NCI-H146 treated with DMSO at 0.1 percent for 48 hours (cell line): ENCODE measurements around the gene NSUN2.
"Not testable (repeated sequence)": the region's sequence is repeated elsewhere in the genome, so short reads cannot be mapped to it uniquely, and the experiment has no call there.

ENCODE experiments used
- DNase-seq: peaks from one replicate; lab custom pipeline; 2025; ENCODE audit not compliant: unreplicated experiment; lab: John Stamatoyannopoulos, UW

NSUN2 gene

GRCh38 chr5:6645571-6646362 is 12.9 kb upstream of the NSUN2 start:
- not testable (repeated sequence) for DNase-seq

DNA sequence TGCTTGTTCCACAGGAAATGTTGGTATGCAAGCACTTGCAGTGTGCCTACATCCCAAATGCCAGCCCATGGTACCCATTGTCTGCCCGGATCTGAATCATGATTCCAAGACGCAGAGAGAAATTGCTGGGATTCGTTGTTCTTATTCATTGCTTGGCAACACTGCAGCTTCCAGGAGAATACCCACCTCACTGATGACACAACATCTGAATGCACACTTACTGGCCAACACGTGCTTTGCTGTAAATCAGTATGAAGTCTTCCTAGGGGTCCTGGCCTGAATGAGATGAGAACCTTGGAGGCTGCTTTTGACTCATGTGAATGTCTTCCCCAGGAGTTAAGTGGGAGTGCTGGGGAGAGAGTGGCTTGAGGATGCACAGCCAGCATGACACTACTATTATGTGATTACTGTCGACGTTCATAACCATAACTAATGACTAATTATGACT is 12.0 kb upstream of the NSUN2 start:
- no peak for DNase-seq

DNA sequence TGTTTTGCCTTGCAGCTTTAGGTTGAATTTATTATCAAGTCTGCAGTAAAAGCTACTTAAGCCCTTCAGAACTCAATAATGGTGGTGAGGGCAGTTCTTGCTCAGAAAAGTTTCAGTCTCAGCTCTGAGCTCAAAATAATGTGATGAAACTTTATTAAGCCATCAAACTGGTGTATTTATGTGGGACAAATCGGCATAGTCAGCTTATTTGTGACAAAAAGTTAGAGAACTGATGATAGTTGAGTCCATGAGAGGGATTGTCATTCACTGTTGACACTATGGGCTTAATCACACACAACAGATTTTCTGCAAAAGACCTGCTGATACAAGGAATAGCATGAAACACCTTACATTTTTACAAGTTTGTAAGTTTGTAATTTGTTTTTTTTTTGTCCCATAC is 9.8 kb upstream of the NSUN2 start:
- DNase-seq, result no peak

DNA sequence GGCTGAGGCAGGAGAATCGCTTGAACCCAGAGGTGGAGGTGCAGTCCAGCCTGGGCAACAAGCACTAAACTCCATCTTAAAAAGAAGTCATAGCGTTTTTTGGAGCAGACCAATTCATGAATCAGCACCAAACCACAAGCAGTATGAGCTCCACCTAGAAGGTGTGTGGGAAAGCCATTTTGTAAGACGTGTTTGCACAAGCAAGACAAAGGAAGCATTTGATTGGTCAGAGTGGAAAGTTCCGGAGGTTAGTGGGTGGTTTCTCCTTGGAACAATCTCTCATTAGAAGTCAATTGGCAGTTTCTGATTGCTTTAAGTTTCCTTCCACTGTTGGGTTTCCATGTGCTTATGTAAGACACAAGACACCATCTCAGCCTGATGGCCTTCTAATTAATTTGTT is 5.4 kb upstream of the NSUN2 start:
- DNase-seq, result no peak

- no peak for DNase-seq
Observed at GRCh38 chr5:6637590-6637989, 4.7 kb upstream of the NSUN2 start.

DNA sequence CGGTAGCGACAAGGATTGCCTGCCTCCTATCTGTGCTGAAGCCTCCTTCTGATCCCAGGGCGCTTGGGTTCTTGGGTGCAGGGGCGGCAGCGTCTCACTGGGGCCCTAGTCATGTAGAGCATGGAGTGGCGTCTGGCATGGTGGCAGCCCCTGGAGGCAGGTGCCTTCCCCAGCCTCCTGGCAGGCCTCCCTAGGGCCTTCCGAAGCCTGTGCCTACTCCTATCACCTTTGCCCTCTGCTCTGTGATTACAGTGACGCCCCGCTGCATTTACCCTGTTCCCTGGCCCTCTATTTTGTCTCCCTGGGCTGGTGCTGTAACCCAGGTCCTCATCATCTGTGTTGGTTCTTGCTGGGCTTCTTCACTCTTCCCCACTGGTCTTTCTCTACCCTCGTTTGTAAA is 4.2 kb upstream of the NSUN2 start:
- no peak for DNase-seq

- no peak for DNase-seq
Observed at GRCh38 chr5:6636293-6636692, 3.4 kb upstream of the NSUN2 start.

DNA sequence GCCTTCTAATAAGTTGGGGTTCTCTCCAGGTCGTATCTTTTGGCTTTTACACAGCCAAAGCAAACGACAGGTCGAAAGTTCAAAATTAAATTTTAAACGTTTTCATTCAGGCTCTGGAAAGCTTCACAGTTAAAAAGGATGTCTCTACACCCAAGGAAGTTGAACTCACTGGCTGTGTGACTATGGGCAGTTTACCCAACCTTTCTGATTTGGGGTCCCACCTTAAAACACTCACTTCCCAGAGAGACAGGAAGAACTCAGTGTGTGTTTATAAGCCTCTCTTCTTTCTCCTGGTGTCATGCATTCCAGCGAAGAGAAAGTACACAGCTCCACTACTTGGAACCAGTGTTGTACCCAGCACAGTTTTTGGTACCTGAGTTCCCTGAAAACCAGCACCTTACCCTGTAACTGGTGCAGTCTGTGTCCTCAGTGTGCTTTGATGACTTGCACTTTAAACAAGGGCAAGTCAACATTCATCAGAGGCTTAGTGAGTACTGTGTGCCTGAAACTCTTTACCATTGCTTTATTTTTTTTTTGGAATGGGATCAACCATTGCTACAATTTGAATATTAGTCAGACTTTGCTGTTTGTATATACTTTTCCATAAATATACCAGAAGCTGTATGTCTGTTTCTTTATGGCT is 2.1 kb upstream of the NSUN2 start:
- DNase-seq, result no peak

DNA sequence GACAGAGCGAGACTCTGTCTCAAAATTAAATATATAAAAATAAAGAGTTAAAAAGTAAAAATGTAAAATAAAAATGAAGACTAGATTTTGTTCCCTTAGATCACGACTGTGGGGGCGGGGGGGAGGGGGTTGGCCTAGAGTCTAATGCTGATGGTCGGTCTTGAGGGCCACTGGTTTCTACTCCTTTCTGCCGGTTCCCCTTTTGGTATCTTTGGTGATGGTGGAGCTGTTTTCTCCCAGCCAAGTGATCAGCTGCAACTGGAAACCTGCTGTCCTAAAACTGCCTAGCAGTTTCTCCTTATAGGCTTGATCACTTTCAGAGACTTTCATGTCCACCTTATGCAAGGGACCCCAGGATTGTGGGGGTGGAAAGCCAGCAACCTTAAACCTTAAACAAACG is 1.5 kb upstream of the NSUN2 start:
- no peak for DNase-seq

GRCh38 chr5:6633469-6634245 is 813 bp upstream of the NSUN2 start:
- no peak for DNase-seq

- no peak for DNase-seq
Observed at GRCh38 chr5:6632324-6632887, 438 bp downstream of the NSUN2 start.

- DNase-seq, result no peak
Observed at GRCh38 chr5:6631441-6631840, 1.4 kb downstream of the NSUN2 start.

DNA sequence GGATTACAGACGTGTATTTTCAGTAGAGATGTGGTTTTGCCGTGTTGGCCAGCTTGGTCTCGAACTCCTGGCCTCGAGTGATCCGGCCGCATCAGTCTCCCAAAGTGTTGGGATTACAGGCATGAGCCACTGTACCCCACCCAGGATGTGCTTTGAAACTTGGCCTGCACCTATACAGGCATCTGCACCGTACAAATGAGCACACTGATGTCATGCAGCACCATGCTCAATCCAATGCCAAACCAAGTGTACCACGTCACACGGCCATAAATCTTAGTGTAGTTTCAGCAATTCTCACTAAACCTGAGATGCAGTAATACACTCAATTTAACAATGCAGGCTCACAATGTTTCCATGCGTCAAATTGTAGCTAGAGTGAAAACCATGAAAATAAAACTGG is 6.3 kb downstream of the NSUN2 start:
- DNase-seq, result no peak

GRCh38 chr5:6623941-6624340 is 8.9 kb downstream of the NSUN2 start:
- no peak for DNase-seq

DNA sequence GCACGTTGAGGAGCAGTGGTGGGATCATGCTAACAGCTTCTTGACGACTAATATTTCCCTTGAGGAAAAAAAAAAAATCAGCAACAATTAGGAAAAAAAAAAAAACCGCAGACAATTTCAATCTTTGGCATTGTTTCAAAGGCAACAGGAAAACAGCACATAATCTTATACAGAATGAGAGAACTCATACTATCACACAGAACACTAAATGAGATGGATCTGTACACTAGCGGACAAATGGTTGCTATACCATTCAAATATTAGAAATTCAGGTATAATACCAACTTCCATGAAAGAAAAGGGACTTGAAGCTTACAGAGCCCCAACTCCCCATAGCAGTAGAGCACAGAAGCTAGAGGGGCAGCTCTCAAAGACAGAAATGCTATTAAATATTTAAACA is 9.6 kb downstream of the NSUN2 start:
- DNase-seq, result no peak

- DNase-seq, result no peak
Observed at GRCh38 chr5:6616632-6617031, 16.2 kb downstream of the NSUN2 start.

GRCh38 chr5:6615034-6615815 is 17.6 kb downstream of the NSUN2 start:
- DNase-seq, result no peak

DNA sequence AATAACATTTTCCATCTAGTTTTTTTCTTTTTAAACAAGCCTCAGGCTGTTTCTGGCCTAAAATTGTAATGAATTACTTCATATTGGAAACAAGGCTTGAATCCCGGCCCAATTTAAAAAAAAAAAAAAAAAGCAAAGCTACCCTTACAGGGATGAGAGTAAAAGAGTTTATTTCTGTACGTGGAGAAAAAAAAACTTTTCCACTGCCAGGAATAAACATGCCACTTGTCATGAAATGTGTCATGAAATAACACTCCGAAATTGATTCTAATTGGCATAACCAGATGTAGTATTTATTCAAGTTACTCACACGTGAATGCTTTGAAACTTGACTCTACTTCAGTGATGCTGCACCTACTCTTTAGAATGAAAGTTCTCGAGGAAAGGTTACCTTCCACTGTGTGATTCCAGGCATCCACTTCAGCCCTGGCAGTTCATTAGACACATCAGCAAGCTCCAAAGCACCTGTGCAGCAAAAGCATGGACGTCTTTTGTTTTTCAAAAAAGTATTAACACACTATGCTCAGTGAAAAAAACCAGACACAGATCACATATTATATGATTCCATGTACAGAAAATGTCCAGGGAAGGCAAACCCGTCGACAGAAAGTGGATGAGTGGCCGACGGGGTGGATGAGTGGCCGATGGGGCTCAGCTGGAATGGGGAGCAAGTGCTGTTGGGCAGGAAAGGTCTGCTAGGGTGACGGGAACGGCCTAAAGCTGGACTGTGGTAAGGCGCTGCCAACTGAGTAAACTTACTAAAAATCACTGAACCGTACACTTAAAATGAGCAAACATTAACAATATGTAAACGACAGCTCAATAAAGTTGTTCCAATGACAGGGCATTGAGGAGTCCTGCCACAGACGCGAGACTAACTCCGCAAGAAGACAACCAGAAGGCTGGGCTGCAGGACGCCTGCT is 21.2 kb downstream of the NSUN2 start:
- no peak for DNase-seq

- no peak for DNase-seq
Observed at GRCh38 chr5:6608016-6608415, 24.8 kb downstream of the NSUN2 start.

- no peak for DNase-seq
Observed at GRCh38 chr5:6607559-6607936, 25.3 kb downstream of the NSUN2 start.
